ENCODE data around the gene OTUD7B.
"Not testable (repeated sequence)": the region's sequence is repeated elsewhere in the genome, so short reads cannot be mapped to it uniquely, and the experiment has no call there.

DNA sequence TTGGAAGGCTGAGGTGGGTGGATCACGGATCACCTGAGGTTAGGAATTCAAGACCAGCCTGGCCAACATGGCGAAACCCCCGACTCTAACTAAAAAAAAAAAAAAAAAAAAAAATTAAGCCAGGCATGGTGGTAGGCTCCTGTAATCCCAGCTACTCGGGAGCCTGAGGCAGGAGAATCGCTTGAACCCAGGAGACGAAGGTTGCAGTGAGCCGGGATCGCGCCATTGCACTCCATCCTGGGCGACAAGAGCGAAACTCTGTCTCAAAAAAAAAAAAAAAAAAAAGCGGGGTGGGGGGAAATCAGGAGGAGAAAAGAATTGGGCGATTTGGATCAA lies 71.9 kb downstream of the OTUD7B start:
- TF ChIP-seq, protein P1, sequence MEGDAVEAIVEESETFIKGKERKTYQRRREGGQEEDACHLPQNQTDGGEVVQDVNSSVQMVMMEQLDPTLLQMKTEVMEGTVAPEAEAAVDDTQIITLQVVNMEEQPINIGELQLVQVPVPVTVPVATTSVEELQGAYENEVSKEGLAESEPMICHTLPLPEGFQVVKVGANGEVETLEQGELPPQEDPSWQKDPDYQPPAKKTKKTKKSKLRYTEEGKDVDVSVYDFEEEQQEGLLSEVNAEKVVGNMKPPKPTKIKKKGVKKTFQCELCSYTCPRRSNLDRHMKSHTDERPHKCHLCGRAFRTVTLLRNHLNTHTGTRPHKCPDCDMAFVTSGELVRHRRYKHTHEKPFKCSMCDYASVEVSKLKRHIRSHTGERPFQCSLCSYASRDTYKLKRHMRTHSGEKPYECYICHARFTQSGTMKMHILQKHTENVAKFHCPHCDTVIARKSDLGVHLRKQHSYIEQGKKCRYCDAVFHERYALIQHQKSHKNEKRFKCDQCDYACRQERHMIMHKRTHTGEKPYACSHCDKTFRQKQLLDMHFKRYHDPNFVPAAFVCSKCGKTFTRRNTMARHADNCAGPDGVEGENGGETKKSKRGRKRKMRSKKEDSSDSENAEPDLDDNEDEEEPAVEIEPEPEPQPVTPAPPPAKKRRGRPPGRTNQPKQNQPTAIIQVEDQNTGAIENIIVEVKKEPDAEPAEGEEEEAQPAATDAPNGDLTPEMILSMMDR (IDR thresholded peaks at IDR 0.05): not testable (repeated sequence)
- not testable (repeated sequence) for TF ChIP-seq POLR2A (IDR thresholded peaks at IDR 0.05)

All from adrenal gland (tissue), 5 donors.